Activated CD4-positive, alpha-beta memory T cell treated with anti-CD3 and anti-CD28 coated beads, Interleukin-2, amount 10 ng/mL, durations not matched to agents 7 days and 5 days (primary cell): ENCODE measurements around the gene TBC1D1. TPM values are rescaled to one million over a fixed set of nuclear protein-coding genes. Genes with fewer than 3 reads are reported as not detected.

Experiments used
- CTCF ChIA-PET: fragments of 350-600 bp; sonication (Branson Sonifier 250); formaldehyde crosslinking; loops from one replicate; lab custom pipeline; 2021; ENCODE audit warnings: antibody characterized with exemption, inconsistent platforms; lab: Charles Lee
- POLR2A ChIA-PET: fragments of 350-600 bp; sonication (Branson Sonifier 250); formaldehyde crosslinking; loops from one replicate; lab custom pipeline; 2021; ENCODE audit warnings: antibody characterized with exemption; lab: Charles Lee
- DNase-seq: peaks from one replicate; pipeline ENCODE4 v3.0.0-alpha.2; 2020
- H3K27ac Mint-ChIP-seq: one replicate; pipeline ENCODE4 v1.8.0; 2021; ENCODE audit warnings: mild to moderate bottlenecking, mixed read lengths
- H3K27me3 Mint-ChIP-seq: one replicate; pipeline ENCODE4 v1.8.0; 2021; ENCODE audit warnings: mixed read lengths
- H3K36me3 Mint-ChIP-seq: one replicate; pipeline ENCODE4 v1.8.0; 2021; ENCODE audit warnings: low read depth, mixed read lengths
- H3K4me1 Mint-ChIP-seq: one replicate; pipeline ENCODE4 v1.8.0; 2021; ENCODE audit warnings: mixed read lengths
- H3K4me3 Mint-ChIP-seq: one replicate; pipeline ENCODE4 v1.8.0; 2021; ENCODE audit warnings: mild to moderate bottlenecking, mixed read lengths
- H3K9me3 Mint-ChIP-seq: one replicate; pipeline ENCODE4 v1.8.0; 2021; ENCODE audit warnings: mixed read lengths
- total RNA-seq, 2 experiments: library from RNA; stranded (reverse); gene quantifications; one replicate each; pipeline ENCODE4 v1.2.3, GENCODE V29; 2021

TBC1D1 gene
- total RNA-seq, 2 experiments from 2014 or later: 58.8 to 62.3 TPM

DNA sequence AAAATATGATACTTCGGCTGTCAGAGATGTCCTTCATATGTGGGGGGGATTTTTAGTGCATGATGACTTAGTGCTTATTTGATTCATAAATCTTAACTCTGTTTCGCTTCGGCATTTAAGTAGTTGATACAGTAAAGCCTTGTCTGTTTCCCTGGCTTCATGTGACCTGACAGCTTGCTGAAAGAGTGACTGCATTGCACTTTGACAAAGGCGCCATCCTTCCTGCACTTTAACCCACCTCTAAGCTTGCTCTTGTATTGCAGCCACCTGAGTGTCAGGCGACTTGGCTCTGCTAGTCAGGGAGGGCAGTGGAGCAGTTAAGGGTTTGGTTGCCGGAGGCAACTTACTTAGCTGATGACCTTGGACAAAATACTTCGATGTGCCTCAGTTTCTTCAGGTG, 134.8 kb downstream of the TBC1D1 start:
- H3K4me1 Mint-ChIP-seq: peaks cover 2% of the 10 kb centered on the region
- no peak overlapping the region for H3K4me3 Mint-ChIP-seq
- DNase-seq: no peak
- H3K9me3 Mint-ChIP-seq: no peaks in the 10 kb centered on the region
- CTCF ChIA-PET: no interaction called here
- POLR2A ChIA-PET: no interaction called here
- no peaks in the 10 kb centered on the region for H3K27me3 Mint-ChIP-seq
- peaks cover 39% of the 10 kb centered on the region for H3K36me3 Mint-ChIP-seq
- H3K27ac Mint-ChIP-seq: no peak overlapping the region

DNA sequence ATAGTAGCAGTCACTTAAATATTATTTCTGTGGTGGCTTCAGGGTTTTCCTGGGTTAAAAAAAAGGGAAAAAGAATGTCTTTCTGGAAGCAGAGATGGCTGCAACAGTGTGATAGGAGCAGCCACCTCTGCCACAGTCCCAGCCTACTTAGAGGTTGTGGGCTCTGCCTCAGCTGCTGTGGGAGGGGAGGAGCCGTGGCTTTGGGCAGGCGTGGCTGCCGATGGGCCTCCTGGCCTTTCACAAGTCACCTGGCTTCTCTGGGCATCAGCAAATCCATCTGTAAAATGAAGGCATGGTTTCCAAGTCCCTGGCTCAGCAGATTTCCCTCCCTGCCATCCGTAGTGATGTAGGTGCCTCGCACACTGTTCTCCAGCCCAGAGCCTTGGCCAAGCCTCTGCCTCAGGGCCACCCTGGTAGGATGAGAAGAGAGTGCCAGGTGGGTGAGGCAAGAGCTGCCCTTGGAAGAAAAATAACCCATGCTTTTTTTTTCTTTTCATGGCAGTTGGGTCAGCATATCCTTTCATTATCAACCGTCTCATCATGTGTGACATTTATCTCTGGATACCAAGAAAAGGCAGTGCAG, 135.4 kb downstream of the TBC1D1 start:
- no peak overlapping the region for H3K4me3 Mint-ChIP-seq
- H3K27ac Mint-ChIP-seq: no peak overlapping the region
- DNase-seq: no peak
- no peaks in the 10 kb centered on the region for H3K27me3 Mint-ChIP-seq
- H3K4me1 Mint-ChIP-seq: peaks cover 2% of the 10 kb centered on the region
- no peaks in the 10 kb centered on the region for H3K9me3 Mint-ChIP-seq
- ChIA-PET POLR2A (no interaction called here), CTCF (no interaction called here)
- H3K36me3 Mint-ChIP-seq: peaks cover 34% of the 10 kb centered on the region

DNA sequence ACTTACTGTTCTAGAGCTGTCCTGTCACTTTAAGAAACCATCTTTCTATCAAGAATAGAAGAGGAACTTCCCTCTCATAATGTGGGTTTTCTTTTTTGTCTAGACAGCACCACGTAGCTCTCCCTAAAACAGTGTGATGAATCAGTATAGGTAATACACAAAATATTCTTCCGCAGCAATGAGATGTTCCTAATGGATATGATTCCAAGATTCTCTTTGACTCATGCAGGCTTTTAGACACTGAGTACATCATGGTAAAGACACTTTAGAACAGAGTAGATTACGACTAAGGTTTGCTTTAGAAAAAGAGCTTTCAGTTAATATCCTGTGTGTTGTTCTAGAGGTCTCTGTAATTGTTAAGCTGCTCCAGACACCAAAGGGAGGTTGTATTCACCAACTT, 139.1 kb downstream of the TBC1D1 start:
- ChIA-PET CTCF (interaction anchor here (0.6 to 1.4 kb wide), 4 partner anchors 203 to 427 kb away, joined by 3 to 5 read pairs (median 4); partner anchors contain the start of gene PGM2), POLR2A (no interaction called here)
- H3K27me3 Mint-ChIP-seq: no peaks in the 10 kb centered on the region
- peaks cover 14% of the 10 kb centered on the region for H3K36me3 Mint-ChIP-seq
- no peaks in the 10 kb centered on the region for H3K9me3 Mint-ChIP-seq
- no peaks in the 10 kb centered on the region for H3K4me1 Mint-ChIP-seq
- no peak overlapping the region for H3K27ac Mint-ChIP-seq
- DNase-seq: no peak
- no peak overlapping the region for H3K4me3 Mint-ChIP-seq

DNA sequence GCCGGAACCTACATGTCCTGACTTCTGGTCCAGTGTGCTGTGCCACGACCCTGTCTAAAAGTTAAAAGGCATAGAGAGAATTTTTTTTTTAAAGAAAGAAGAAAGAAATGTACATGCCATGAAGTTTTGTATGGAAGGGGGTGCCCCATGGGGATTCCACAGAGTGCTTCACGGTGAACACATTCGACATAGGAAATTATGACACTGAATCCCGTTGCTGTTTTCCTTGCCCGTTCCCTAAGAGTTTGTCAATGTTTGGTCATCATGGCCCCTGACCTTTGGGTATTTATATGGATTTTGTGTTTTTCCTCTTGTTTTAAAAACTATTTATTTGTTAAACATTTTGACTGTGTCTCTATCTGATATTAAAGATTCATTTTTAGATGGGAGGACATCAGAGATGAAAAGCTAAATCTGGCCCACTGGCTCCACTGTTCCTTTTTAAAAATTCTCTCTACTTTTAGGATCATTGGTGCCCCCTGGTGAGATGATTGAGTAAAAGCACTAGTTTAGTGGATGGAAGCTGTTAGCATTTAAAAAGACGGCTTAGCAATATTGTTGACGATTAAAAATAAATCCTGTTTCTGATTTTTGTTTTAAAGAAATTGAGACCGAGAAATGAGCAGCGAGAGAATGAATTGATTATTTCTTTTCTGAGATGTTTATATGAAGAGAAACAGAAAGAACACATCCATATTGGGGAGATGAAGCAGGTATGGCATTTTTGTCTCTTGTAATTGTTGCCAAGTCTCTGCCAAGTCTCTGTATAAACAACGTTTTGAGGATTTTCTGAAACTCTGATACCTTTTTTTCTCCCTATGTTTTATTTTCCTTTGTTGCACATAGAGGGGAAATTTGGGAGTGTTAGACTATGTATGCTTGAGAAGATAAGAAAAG, 144.3 kb downstream of the TBC1D1 start:
- POLR2A ChIA-PET: no interaction called here
- H3K27ac Mint-ChIP-seq: no peak overlapping the region
- H3K36me3 Mint-ChIP-seq: peaks cover 12% of the 10 kb centered on the region
- DNase-seq: no peak
- H3K4me1 Mint-ChIP-seq: no peaks in the 10 kb centered on the region
- CTCF ChIA-PET: interaction anchor here (0.9 to 3.2 kb wide), 11 partner anchors 8 to 434 kb away, joined by 3 to 22 read pairs (median 4); no protein-coding TSS in a partner anchor
- no peaks in the 10 kb centered on the region for H3K27me3 Mint-ChIP-seq
- H3K4me3 Mint-ChIP-seq: no peak overlapping the region
- no peaks in the 10 kb centered on the region for H3K9me3 Mint-ChIP-seq

DNA sequence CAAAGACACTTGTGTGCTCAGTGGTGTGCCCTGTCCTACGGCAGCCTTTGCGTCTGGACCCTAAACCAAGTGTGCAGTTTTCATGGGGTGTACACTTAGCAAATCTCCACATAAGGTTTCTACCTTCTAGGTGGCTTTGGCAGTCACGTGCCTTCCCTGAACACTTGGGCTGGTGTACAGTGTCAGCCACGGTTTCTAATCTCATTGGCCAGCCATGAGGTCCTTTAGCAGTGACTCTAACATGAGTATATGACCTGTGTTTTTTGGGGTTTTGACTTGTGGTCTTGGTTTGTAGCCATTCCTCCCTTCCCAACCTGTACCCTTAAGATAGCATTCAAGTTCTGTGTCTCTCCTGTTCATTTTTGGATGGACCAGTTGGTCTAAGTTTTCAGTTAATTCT, 145.7 kb downstream of the TBC1D1 start:
- DNase-seq: no peak
- H3K27ac Mint-ChIP-seq: no peak overlapping the region
- POLR2A ChIA-PET: interaction anchor here (1.0 kb wide), 1 partner anchor 231 kb away, joined by 3 read pairs; no protein-coding TSS in a partner anchor
- no peaks in the 10 kb centered on the region for H3K27me3 Mint-ChIP-seq
- H3K36me3 Mint-ChIP-seq: peaks cover 17% of the 10 kb centered on the region
- CTCF ChIA-PET: interaction anchor here (2.4 to 3.2 kb wide), 2 partner anchors 228 to 233 kb away, joined by 15 to 22 read pairs; no protein-coding TSS in a partner anchor
- H3K9me3 Mint-ChIP-seq: no peaks in the 10 kb centered on the region
- no peak overlapping the region for H3K4me3 Mint-ChIP-seq
- no peaks in the 10 kb centered on the region for H3K4me1 Mint-ChIP-seq

DNA sequence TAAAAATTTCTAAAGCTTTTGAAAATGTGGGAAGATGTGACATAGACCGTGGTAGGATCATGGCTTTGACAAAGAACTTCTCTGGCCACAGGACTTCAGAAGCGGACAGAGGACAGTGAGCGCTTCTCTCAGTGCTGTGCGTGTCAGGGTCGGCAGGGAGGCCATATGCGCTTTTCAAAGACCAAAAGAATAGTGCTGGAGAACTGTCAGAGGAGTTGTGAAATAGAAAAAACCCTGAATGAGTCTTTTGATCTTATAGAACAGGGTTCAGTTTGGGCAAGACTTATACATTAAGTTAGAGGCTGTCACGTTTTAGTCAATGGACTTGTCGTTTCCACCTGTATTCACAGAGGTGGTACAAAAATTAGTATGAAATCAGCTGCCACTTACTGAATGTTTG, 146.7 kb downstream of the TBC1D1 start:
- Mint-ChIP-seq H3K36me3 (peaks cover 19% of the 10 kb centered on the region), H3K4me1 (no peaks in the 10 kb centered on the region), H3K4me3 (no peak overlapping the region), H3K9me3 (no peaks in the 10 kb centered on the region), H3K27ac (no peak overlapping the region), H3K27me3 (no peaks in the 10 kb centered on the region)
- no peak for DNase-seq
- ChIA-PET POLR2A (no interaction called here), CTCF (interaction anchor here (1.0 to 3.2 kb wide), 2 partner anchors 234 kb away, joined by 5 to 22 read pairs; no protein-coding TSS in a partner anchor)

DNA sequence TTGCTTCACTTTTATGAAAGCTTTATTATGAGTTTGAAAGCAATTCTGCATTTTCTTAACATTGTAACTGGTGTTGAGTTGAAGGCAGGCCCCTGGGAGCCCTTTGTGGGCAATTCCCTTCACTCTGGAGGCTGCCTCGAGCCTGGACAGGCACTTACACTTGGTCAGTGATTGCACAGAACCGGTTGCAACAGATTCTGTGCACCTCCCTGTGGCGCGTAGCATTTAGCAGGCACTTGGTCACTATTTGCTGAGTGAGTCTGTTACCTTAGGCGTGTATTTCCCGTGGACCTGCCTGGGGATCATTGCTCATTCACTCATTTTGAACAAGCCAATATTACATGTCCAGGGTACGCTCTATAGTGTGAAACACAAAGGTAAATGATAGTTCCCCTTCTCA, 149.7 kb downstream of the TBC1D1 start:
- H3K9me3 Mint-ChIP-seq: no peaks in the 10 kb centered on the region
- CTCF ChIA-PET: interaction anchor here (1.2 kb wide), 1 partner anchor 438 kb away, joined by 3 read pairs; no protein-coding TSS in a partner anchor
- no peak for DNase-seq
- H3K36me3 Mint-ChIP-seq: peaks cover 27% of the 10 kb centered on the region
- POLR2A ChIA-PET: no interaction called here
- no peaks in the 10 kb centered on the region for H3K27me3 Mint-ChIP-seq
- no peak overlapping the region for H3K27ac Mint-ChIP-seq
- no peaks in the 10 kb centered on the region for H3K4me1 Mint-ChIP-seq
- H3K4me3 Mint-ChIP-seq: no peak overlapping the region

DNA sequence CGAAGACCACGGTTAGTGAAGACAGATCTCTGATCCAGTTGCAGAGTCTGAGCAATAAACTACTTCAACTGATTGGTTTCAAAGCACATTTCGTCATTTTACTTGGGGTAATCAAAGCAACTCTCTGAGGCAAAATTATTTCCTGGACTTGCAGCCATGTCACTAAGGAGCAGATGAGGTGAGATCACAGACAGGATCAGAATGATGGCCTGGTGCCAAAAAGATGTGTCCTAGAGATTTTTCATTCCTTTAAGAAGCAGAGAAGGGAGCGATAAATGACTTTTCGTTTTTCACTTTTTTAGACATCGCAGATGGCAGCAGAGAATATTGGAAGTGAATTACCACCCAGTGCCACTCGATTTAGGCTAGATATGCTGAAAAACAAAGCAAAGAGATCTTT, 153.2 kb downstream of the TBC1D1 start:
- CTCF ChIA-PET: interaction anchor here (1.2 kb wide), 1 partner anchor 18 kb away, joined by 3 read pairs; no protein-coding TSS in a partner anchor
- H3K36me3 Mint-ChIP-seq: peaks cover 39% of the 10 kb centered on the region
- DNase-seq: no peak
- H3K27ac Mint-ChIP-seq: no peak overlapping the region
- POLR2A ChIA-PET: no interaction called here
- H3K4me1 Mint-ChIP-seq: no peaks in the 10 kb centered on the region
- no peaks in the 10 kb centered on the region for H3K9me3 Mint-ChIP-seq
- no peak overlapping the region for H3K4me3 Mint-ChIP-seq
- H3K27me3 Mint-ChIP-seq: no peaks in the 10 kb centered on the region

DNA sequence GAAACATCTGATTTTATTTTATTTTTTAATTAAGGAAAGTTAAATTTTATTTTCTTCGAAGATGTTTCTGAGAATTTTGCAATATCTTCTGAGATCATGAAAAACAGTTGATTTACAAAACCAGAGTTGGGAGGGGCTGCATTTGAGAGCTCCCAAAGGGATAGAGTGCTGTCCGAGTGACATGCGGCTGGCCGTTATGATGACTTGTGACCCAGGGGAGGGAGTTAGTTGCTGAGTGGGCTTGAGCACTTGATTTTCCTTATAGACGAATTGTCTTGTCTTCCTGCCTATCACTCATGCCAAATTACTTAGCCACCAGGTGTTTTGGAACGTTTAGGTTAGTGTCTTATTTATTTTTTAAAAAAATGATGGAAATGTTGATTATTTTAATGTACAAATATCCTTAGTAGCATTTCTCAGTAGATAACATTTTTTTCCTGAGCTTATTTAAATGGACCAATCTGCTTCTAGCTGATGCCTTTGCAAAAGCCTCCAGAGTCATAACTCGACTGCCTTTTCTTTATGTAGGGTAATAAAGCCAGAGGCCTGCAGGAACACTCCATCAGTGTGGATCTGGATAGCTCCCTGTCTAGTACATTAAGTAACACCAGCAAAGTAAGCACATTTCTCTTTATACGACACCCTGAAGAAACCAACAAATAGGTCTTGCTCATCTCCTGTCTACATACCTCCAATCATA, 154.6 kb downstream of the TBC1D1 start:
- ChIA-PET POLR2A (no interaction called here), CTCF (interaction anchor here (0.6 kb wide), 1 partner anchor 49 kb away, joined by 3 read pairs; no protein-coding TSS in a partner anchor)
- DNase-seq: no peak
- Mint-ChIP-seq H3K9me3 (no peaks in the 10 kb centered on the region), H3K4me3 (no peak overlapping the region), H3K36me3 (peaks cover 38% of the 10 kb centered on the region), H3K27me3 (no peaks in the 10 kb centered on the region), H3K27ac (no peak overlapping the region), H3K4me1 (no peaks in the 10 kb centered on the region)

DNA sequence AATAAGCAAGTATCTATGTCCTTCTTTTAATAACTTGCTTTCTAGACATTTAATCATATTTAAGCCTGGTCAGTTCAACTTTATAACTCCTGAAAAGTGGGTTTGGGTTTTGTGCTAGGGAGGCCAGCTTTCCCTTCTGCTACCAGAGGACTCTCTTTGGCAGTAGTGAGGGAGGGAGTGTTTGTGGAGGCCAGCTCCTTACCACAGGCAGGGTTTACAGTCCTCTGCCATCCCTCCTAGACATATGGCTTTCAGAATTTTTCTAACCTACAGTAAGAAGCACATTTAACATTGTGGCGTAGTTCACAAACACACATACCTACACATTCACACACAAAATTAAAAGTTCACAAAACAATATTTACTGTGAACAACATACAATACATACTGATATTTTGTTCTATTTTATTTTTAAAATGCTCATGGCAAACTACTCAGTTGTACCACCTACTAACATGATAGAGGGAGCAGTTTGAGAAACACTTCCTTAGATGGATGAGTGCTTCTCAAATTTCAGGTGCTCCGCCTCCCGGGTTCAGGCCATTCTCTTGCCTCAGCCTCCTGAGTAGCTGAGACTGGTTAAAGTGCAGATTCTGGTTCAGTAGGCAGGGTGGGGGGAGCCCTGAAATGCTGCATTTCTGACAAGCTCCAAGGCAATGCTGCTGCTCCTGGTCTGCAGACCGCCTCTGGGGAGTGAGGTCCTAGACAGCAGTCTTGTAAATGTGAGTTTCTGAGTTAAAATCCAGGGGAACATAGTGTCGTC, 156.0 kb downstream of the TBC1D1 start:
- no peak overlapping the region for H3K27ac Mint-ChIP-seq
- no peaks in the 10 kb centered on the region for H3K9me3 Mint-ChIP-seq
- H3K27me3 Mint-ChIP-seq: no peaks in the 10 kb centered on the region
- no peak for DNase-seq
- CTCF ChIA-PET: no interaction called here
- peaks cover 37% of the 10 kb centered on the region for H3K36me3 Mint-ChIP-seq
- POLR2A ChIA-PET: no interaction called here
- no peak overlapping the region for H3K4me3 Mint-ChIP-seq
- no peaks in the 10 kb centered on the region for H3K4me1 Mint-ChIP-seq

DNA sequence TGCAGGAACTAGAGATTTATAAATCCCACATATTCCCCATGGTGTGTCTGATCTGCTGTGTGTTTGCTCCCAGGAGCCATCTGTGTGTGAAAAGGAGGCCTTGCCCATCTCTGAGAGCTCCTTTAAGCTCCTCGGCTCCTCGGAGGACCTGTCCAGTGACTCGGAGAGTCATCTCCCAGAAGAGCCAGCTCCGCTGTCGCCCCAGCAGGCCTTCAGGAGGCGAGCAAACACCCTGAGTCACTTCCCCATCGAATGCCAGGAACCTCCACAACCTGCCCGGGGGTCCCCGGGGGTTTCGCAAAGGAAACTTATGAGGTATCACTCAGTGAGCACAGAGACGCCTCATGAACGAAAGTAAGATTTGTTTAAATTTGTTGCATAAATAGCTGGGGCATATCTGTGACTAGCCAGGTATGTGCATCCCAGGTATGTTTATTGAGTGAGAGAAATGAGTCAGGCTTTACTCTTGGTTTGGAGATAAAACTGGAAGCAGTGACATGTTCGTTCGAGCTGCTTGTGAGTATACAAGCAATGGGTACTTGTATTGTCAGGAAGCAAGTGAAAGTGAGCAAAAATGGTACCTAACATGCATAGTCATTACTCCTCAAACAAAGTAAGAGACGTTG, 158.8 kb downstream of the TBC1D1 start:
- CTCF ChIA-PET: no interaction called here
- H3K9me3 Mint-ChIP-seq: no peaks in the 10 kb centered on the region
- H3K36me3 Mint-ChIP-seq: peaks cover 30% of the 10 kb centered on the region
- H3K27ac Mint-ChIP-seq: no peak overlapping the region
- POLR2A ChIA-PET: no interaction called here
- no peaks in the 10 kb centered on the region for H3K27me3 Mint-ChIP-seq
- H3K4me3 Mint-ChIP-seq: no peak overlapping the region
- H3K4me1 Mint-ChIP-seq: no peaks in the 10 kb centered on the region
- DNase-seq: no peak
